ENCODE data around the gene ST7. TPM values are rescaled to one million over a fixed set of nuclear protein-coding genes. Genes with fewer than 3 reads are reported as not detected.

Gene ST7
- total and polyA plus RNA-seq, 2 of the 8 experiments (the other 6 are each of a cell fraction or from before 2014, with no cell fraction given): 16.3 to 18.0 TPM

DNA sequence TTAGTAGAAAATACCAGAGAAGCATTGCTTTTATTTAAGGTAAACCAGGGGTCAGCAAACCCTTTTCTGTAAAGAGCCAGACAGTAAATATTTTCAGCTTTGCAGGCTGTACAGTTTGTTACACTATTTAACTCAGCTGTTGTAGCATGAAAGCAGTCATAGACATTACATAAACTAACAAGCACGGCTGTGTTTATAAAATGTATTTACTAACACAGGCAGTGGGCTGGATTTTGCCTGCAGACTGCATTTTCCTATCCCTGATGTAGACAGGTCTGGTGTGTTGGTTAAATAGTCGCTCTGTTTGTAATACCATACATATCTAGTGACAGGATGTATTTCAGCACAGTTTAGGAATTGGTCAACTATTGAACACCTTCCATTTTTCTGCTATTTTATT lies 129.3 kb downstream of the ST7 start:
- H3K4me3 ChIP-seq (ENCODE audit: extremely low read depth in 1 of 4, insufficient read depth in 2 of 4, low read depth in 3 of 4, low read length in 4 of 4): no peak overlapping the region
- H2BK120ac ChIP-seq (replicated peaks; ENCODE audit: low read depth, low read length): no peak overlapping the region
- H3K79me2 ChIP-seq (ENCODE audit: control insufficient read depth in 1 of 2, insufficient read depth in 2 of 2, low read length in 2 of 2): no peaks in the 10 kb centered on the region; a peak in 1 of 4 replicates
- no peak overlapping the region for H2BK12ac ChIP-seq (ENCODE audit: low read depth, low read length)
- H2AK5ac ChIP-seq (ENCODE audit: low read depth, low read length): no peak overlapping the region
- FAIRE-seq (no peak), DNase-seq (ENCODE audit: low read depth in 1 of 2, low spot score in 2 of 2) (no peak)
- no peak for TF ChIP-seq GTF2F1 (IDR thresholded peaks at IDR 0.05; ENCODE audit: borderline replicate concordance, low read depth, low read length)
- TF ChIP-seq BCL11A (IDR thresholded peaks at IDR 0.05; ENCODE audit: low read depth in 2 of 2, low read length in 2 of 2): no peak
- no peak for TF ChIP-seq SIX5 (IDR thresholded peaks at IDR 0.05; ENCODE audit: low read depth, low read length)
- TF ChIP-seq HDAC2 (IDR thresholded peaks at IDR 0.05; ENCODE audit: borderline replicate concordance in 1 of 2, low read depth in 2 of 2, low read length in 2 of 2): no peak
- no peak for TF ChIP-seq TCF12 (IDR thresholded peaks at IDR 0.05; ENCODE audit: low read depth, low read length)
- no peak overlapping the region for H3K56ac ChIP-seq (replicated peaks; ENCODE audit: insufficient read length, low read depth, low read length)
- no peak overlapping the region for H4K5ac ChIP-seq (ENCODE audit: insufficient read length, low read depth, low read length)
- H3K4me2 ChIP-seq (ENCODE audit: insufficient read depth in 1 of 2, low read depth in 2 of 2, low read length in 2 of 2): no peak overlapping the region
- H3K23ac ChIP-seq (ENCODE audit: insufficient read length): no peak overlapping the region
- H4K8ac ChIP-seq (ENCODE audit: extremely low read depth, insufficient read depth, low read length): no peak overlapping the region
- H2AFZ ChIP-seq (ENCODE audit: low read length): no peak overlapping the region
- H2BK20ac ChIP-seq (ENCODE audit: low read length): no peak overlapping the region
- no peak overlapping the region for H3K18ac ChIP-seq (ENCODE audit: extremely low read depth, low read length)
- H3K4ac ChIP-seq (replicated peaks; ENCODE audit: insufficient read length, low read depth, low read length): no peak overlapping the region
- no peak overlapping the region for H2BK15ac ChIP-seq (ENCODE audit: low read length)
- no peaks in the 10 kb centered on the region for H3K36me3 ChIP-seq (ENCODE audit: control insufficient read depth in 2 of 4, insufficient read depth in 4 of 4, low read length in 3 of 4)
- H3K9ac ChIP-seq (replicated peaks in 1 of 4; ENCODE audit: extremely low read depth in 1 of 4, low read depth in 3 of 4, low read length in 3 of 4): no peak overlapping the region
- no peak overlapping the region for H3K14ac ChIP-seq (ENCODE audit: insufficient read length)
- H3K23me2 ChIP-seq (ENCODE audit: low read depth, low read length): no peaks in the 10 kb centered on the region
- ChIA-PET CTCF (ENCODE audit: partially characterized antibody) (no interaction called here), POLR2A (ENCODE audit: partially characterized antibody) (no interaction called here)
- H3K9me3 ChIP-seq (ENCODE audit: insufficient read depth in 2 of 2, low read depth in 1 of 2, low read length in 1 of 2): no peaks in the 10 kb centered on the region
- H3K79me1 ChIP-seq (ENCODE audit: low read depth, low read length): no peaks in the 10 kb centered on the region; the same call in 1 of the 2 replicates
- no peaks in the 10 kb centered on the region for H4K20me1 ChIP-seq (replicated peaks in 1 of 2; ENCODE audit: control insufficient read depth in 1 of 2, insufficient read depth in 2 of 2, low read length in 2 of 2)
- no peak overlapping the region for H3K27ac ChIP-seq (ENCODE audit: low read depth, low read length)
- no peak overlapping the region for H2BK5ac ChIP-seq (ENCODE audit: low read depth, low read length)
- no peak overlapping the region for H4K91ac ChIP-seq (replicated peaks; ENCODE audit: insufficient read length, low read length)
- H3K4me1 ChIP-seq (replicated peaks in 1 of 4; ENCODE audit: control insufficient read depth in 3 of 4, insufficient read depth in 4 of 4, low read length in 3 of 4): no peaks in the 10 kb centered on the region
- 88% methylated on average over 2 of the region's 2 CpGs; no CpG with 5 or more reads in 1 of the 2 experiments for WGBS, 2 experiments (ENCODE audit: extremely low coverage in 1 of 2, insufficient coverage in 1 of 2, insufficient read length in 1 of 2, insufficient replicate concordance in 2 of 2, low coverage in 1 of 2, low lambda C conversion rate in 2 of 2, missing lambda C conversion rate in 1 of 2)
- no peaks in the 10 kb centered on the region for H3K27me3 ChIP-seq (replicated peaks in 1 of 4; ENCODE audit: control insufficient read depth in 3 of 4, extremely low read depth in 1 of 4, insufficient read depth in 3 of 4, low read length in 3 of 4)

All from H1 (cell line).